GM23248 (cell line): Measurements from ENCODE around the gene STX1B.

Source experiments
- EZH2 ChIP-seq: fragments of 200-600 bp; sonication (generic); IDR thresholded peaks from 2 replicates; pipeline ENCODE4 v1.6.1; 2018; ENCODE audit warnings: antibody characterized with exemption, mild to moderate bottlenecking; ENCODE audit not compliant: insufficient read depth, poor library complexity, severe bottlenecking
- EZH2phosphoT487 ChIP-seq: fragments of 200-600 bp; sonication (generic); IDR thresholded peaks from 2 replicates; pipeline ENCODE4 v1.6.1; 2018; ENCODE audit warnings: antibody characterized with exemption, moderate library complexity, mild to moderate bottlenecking, low read depth; ENCODE audit not compliant: insufficient read depth

DNA sequence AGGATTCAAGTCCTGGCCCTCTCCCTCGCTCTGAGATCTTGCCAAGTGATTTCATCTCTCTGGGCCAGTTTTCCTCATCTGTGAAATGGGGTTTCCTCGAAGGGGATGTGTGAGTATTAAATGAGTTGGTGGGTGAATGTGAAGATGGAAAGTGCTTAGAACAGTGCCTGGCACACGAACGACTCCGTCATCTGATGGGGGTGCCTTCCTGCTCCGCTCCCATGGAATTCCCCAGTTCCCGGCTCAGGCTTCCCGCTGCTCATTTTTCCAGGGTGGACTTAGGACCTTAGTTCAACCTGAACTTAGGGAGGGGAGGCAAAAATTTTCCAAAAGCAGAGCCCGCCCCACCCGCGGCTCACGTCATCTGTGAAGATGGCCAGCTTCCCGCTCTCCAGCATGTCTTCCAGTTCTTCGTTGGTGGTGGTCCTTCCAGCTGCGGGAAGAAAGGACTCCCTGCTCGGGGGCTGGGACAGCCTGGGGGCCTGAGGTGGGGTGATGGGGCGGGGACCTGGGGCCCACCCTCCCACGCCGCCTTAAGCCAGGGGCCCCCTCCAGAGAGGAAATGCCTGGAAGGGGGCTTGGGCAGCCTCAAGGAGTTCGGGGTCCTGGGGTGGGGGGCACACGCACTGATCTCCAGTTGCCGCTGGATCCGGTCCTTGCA is 14.0 kb downstream of the STX1B start:
- no peak for TF ChIP-seq EZH2
- no peak for TF ChIP-seq EZH2phosphoT487
